Activated naive CD4-positive, alpha-beta T cell treated with anti-CD3 and anti-CD28 coated beads for 36 hours (primary cell): ENCODE measurements around the gene NTM. TPM values are rescaled to one million over a fixed set of nuclear protein-coding genes. Genes with fewer than 3 reads are reported as not detected.

Experiments
- CTCF ChIA-PET: fragments of 350-600 bp; sonication (Branson Sonifier 250); formaldehyde crosslinking; loops from one replicate; lab custom pipeline; 2021; ENCODE audit warnings: antibody characterized with exemption; lab: Charles Lee
- DNase-seq: peaks from one replicate; pipeline ENCODE4 v3.0.0-alpha.2; 2020
- H3K27ac Mint-ChIP-seq: one replicate; pipeline ENCODE4 v1.8.0; 2021; ENCODE audit warnings: mild to moderate bottlenecking, mixed read lengths
- H3K27me3 Mint-ChIP-seq: one replicate; pipeline ENCODE4 v1.8.0; 2021; ENCODE audit warnings: low read depth, mixed read lengths
- H3K36me3 Mint-ChIP-seq: one replicate; pipeline ENCODE4 v1.8.0; 2021; ENCODE audit warnings: low read depth, mixed read lengths
- H3K4me1 Mint-ChIP-seq: one replicate; pipeline ENCODE4 v1.8.0; 2021; ENCODE audit warnings: low read depth, mixed read lengths
- H3K4me3 Mint-ChIP-seq: one replicate; pipeline ENCODE4 v1.8.0; 2021; ENCODE audit warnings: mild to moderate bottlenecking, moderate library complexity, mixed read lengths
- H3K9me3 Mint-ChIP-seq: one replicate; pipeline ENCODE4 v1.8.0; 2021; ENCODE audit warnings: mixed read lengths
- intact Hi-C: fragments of 100-400 bp; cut with micrococcal nuclease; formaldehyde crosslinking; loops from one replicate; pipeline ENCODE4 v1.15.1; 2023
- total RNA-seq, 2 experiments: library from RNA; stranded (reverse); gene quantifications; one replicate each; pipeline ENCODE4 v1.2.3, GENCODE V29; 2021

The NTM gene
- total RNA-seq, 2 experiments from 2014 or later: not detected

GRCh38 chr11:132248580-132248979 is 878.2 kb downstream of the NTM start:
- Mint-ChIP-seq H3K4me1 (no peaks in the 10 kb centered on the region), H3K4me3 (no peak overlapping the region), H3K27ac (no peak overlapping the region), H3K9me3 (peaks cover 6% of the 10 kb centered on the region), H3K27me3 (no peaks in the 10 kb centered on the region), H3K36me3 (no peaks in the 10 kb centered on the region)
- intact Hi-C loops: no loop called here
- no peak for DNase-seq
- CTCF ChIA-PET: interaction anchor here (0.6 kb wide), 1 partner anchor 693 kb away, joined by 3 read pairs; no protein-coding TSS in a partner anchor

GRCh38 chr11:132249256-132249655 is 878.8 kb downstream of the NTM start:
- no peaks in the 10 kb centered on the region for H3K4me1 Mint-ChIP-seq
- intact Hi-C loops: no loop called here
- H3K27me3 Mint-ChIP-seq: no peaks in the 10 kb centered on the region
- no peak overlapping the region for H3K4me3 Mint-ChIP-seq
- H3K27ac Mint-ChIP-seq: no peak overlapping the region
- CTCF ChIA-PET: interaction anchor here (0.6 kb wide), 1 partner anchor 692 kb away, joined by 3 read pairs; no protein-coding TSS in a partner anchor
- H3K9me3 Mint-ChIP-seq: peaks cover 7% of the 10 kb centered on the region
- no peaks in the 10 kb centered on the region for H3K36me3 Mint-ChIP-seq
- DNase-seq: no peak

GRCh38 chr11:132251061-132251460 is 880.6 kb downstream of the NTM start:
- H3K4me3 Mint-ChIP-seq: no peak overlapping the region
- intact Hi-C loops: no loop called here
- DNase-seq: no peak
- H3K36me3 Mint-ChIP-seq: no peaks in the 10 kb centered on the region
- peaks cover 7% of the 10 kb centered on the region for H3K9me3 Mint-ChIP-seq
- no peak overlapping the region for H3K27ac Mint-ChIP-seq
- H3K4me1 Mint-ChIP-seq: no peaks in the 10 kb centered on the region
- H3K27me3 Mint-ChIP-seq: no peaks in the 10 kb centered on the region
- CTCF ChIA-PET: no interaction called here

GRCh38 chr11:132253469-132254264 is 883.3 kb downstream of the NTM start:
- Mint-ChIP-seq H3K9me3 (peaks cover 7% of the 10 kb centered on the region), H3K36me3 (no peaks in the 10 kb centered on the region), H3K4me1 (no peaks in the 10 kb centered on the region), H3K27ac (no peak overlapping the region), H3K27me3 (no peaks in the 10 kb centered on the region), H3K4me3 (no peak overlapping the region)
- DNase-seq: no peak
- intact Hi-C loops: no loop called here
- CTCF ChIA-PET: interaction anchor here (0.6 kb wide), 1 partner anchor 1203 kb away, joined by 4 read pairs; no protein-coding TSS in a partner anchor

- Mint-ChIP-seq H3K4me3 (no peak overlapping the region), H3K27me3 (no peaks in the 10 kb centered on the region), H3K4me1 (no peaks in the 10 kb centered on the region), H3K36me3 (no peaks in the 10 kb centered on the region), H3K27ac (no peak overlapping the region), H3K9me3 (peaks cover 7% of the 10 kb centered on the region)
- no peak for DNase-seq
- CTCF ChIA-PET: no interaction called here
- intact Hi-C loops: no loop called here
Observed at GRCh38 chr11:132254906-132255305, 884.5 kb downstream of the NTM start.

GRCh38 chr11:132256528-132257279 is 886.3 kb downstream of the NTM start:
- no peak for DNase-seq
- intact Hi-C loops: no loop called here
- H3K27ac Mint-ChIP-seq: no peak overlapping the region
- no peaks in the 10 kb centered on the region for H3K27me3 Mint-ChIP-seq
- H3K9me3 Mint-ChIP-seq: peaks cover 2% of the 10 kb centered on the region
- no peak overlapping the region for H3K4me3 Mint-ChIP-seq
- no peaks in the 10 kb centered on the region for H3K36me3 Mint-ChIP-seq
- CTCF ChIA-PET: no interaction called here
- H3K4me1 Mint-ChIP-seq: no peaks in the 10 kb centered on the region

- Mint-ChIP-seq H3K36me3 (no peaks in the 10 kb centered on the region), H3K27me3 (no peaks in the 10 kb centered on the region), H3K4me1 (no peaks in the 10 kb centered on the region)
Observed at GRCh38 chr11:132257871-132258270, 887.5 kb downstream of the NTM start.

GRCh38 chr11:132258875-132259274 is 888.5 kb downstream of the NTM start:
- Mint-ChIP-seq H3K4me1 (no peaks in the 10 kb centered on the region), H3K27me3 (peaks cover 2% of the 10 kb centered on the region), H3K36me3 (no peaks in the 10 kb centered on the region), H3K4me3 (no peak overlapping the region), H3K9me3 (no peaks in the 10 kb centered on the region), H3K27ac (no peak overlapping the region)
- CTCF ChIA-PET: no interaction called here
- intact Hi-C loops: no loop called here
- DNase-seq: no peak

More at GRCh38 chr11:132257871-132258270, 887.5 kb downstream of the NTM start:
- peaks cover 2% of the 10 kb centered on the region for H3K9me3 Mint-ChIP-seq
- H3K27ac Mint-ChIP-seq: no peak overlapping the region
- no peak for DNase-seq
- CTCF ChIA-PET: no interaction called here
- intact Hi-C loops: no loop called here
- H3K4me3 Mint-ChIP-seq: no peak overlapping the region

- H3K9me3 Mint-ChIP-seq: no peaks in the 10 kb centered on the region
- H3K27ac Mint-ChIP-seq: no peak overlapping the region
- no peaks in the 10 kb centered on the region for H3K36me3 Mint-ChIP-seq
- H3K4me3 Mint-ChIP-seq: no peak overlapping the region
- CTCF ChIA-PET: interaction anchor here (0.7 kb wide), 1 partner anchor 53 kb away, joined by 3 read pairs; no protein-coding TSS in a partner anchor
- no peaks in the 10 kb centered on the region for H3K4me1 Mint-ChIP-seq
- DNase-seq: no peak
- intact Hi-C loops: no loop called here
- H3K27me3 Mint-ChIP-seq: peaks cover 2% of the 10 kb centered on the region
Observed at GRCh38 chr11:132260636-132261035, 890.2 kb downstream of the NTM start.

GRCh38 chr11:132263241-132263640 is 892.8 kb downstream of the NTM start:
- Mint-ChIP-seq H3K27me3 (peaks cover 2% of the 10 kb centered on the region), H3K4me3 (no peak overlapping the region), H3K9me3 (no peaks in the 10 kb centered on the region), H3K4me1 (no peaks in the 10 kb centered on the region), H3K27ac (no peak overlapping the region), H3K36me3 (no peaks in the 10 kb centered on the region)
- CTCF ChIA-PET: no interaction called here
- intact Hi-C loops: no loop called here
- DNase-seq: no peak

GRCh38 chr11:132263875-132264274 is 893.5 kb downstream of the NTM start:
- H3K4me1 Mint-ChIP-seq: no peaks in the 10 kb centered on the region
- intact Hi-C loops: no loop called here
- no peak overlapping the region for H3K27ac Mint-ChIP-seq
- H3K4me3 Mint-ChIP-seq: no peak overlapping the region
- H3K27me3 Mint-ChIP-seq: peaks cover 2% of the 10 kb centered on the region
- no peaks in the 10 kb centered on the region for H3K36me3 Mint-ChIP-seq
- peaks cover 2% of the 10 kb centered on the region for H3K9me3 Mint-ChIP-seq
- DNase-seq: no peak
- CTCF ChIA-PET: no interaction called here

GRCh38 chr11:132264616-132265015 is 894.2 kb downstream of the NTM start:
- Mint-ChIP-seq H3K4me1 (no peaks in the 10 kb centered on the region), H3K27ac (no peak overlapping the region), H3K4me3 (no peak overlapping the region), H3K27me3 (peaks cover 2% of the 10 kb centered on the region), H3K36me3 (no peaks in the 10 kb centered on the region), H3K9me3 (peaks cover 2% of the 10 kb centered on the region)
- intact Hi-C loops: no loop called here
- CTCF ChIA-PET: no interaction called here
- no peak for DNase-seq
